Measurements from ENCODE around the gene BLVRB. TPM values are rescaled to one million over a fixed set of nuclear protein-coding genes. Genes with fewer than 3 reads are reported as not detected.

Gene BLVRB
- total and polyA plus RNA-seq, 2 of the 8 experiments (the other 6 are each of a cell fraction or from before 2014, with no cell fraction given), result 28.7 to 182 TPM

DNA sequence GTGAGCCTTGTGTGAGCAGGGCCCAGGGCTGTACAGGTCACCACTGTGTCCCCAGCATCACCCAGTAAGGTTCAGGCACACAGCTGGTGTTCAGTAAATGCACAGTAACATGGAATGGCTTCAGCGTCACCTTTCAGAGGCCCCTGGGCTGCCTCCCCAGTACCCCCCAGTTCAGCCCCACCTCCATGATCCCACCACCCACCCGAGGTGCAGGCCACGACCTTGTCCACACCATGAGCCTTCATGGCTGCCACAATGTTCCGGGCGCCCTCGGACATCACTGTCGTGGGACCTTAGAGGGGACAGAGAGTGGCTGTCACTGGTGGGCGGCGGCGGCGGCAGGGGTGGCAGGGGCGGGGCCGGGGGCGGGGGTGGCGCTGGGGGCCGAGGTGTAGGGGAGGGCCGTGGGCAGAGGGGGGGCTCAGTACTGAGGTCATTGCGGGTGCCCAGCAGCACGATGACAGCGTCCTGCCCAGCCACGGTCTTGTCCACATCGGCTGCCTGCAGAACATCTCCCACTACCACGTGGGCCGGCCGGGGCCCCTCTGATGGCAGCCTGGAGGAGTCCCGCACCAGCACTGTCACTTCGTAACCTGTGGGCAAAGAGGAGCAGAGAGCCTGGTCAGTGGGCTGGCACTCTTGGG is 7.5 kb downstream of the BLVRB start:
- Histone ChIP-seq H3K9ac (replicated peaks in 1 of 4; ENCODE audit: extremely low read depth in 1 of 4, low read depth in 3 of 4, low read length in 3 of 4) (no peak overlapping the region), H4K20me1 (replicated peaks in 1 of 2; ENCODE audit: control insufficient read depth in 1 of 2, insufficient read depth in 2 of 2, low read length in 2 of 2) (peaks cover 0 to 1% of the 10 kb centered on the region in 2 experiments), H4K5ac (ENCODE audit: insufficient read length, low read depth, low read length) (no peak overlapping the region), H3K4me3 (ENCODE audit: extremely low read depth in 1 of 4, insufficient read depth in 2 of 4, low read depth in 3 of 4, low read length in 4 of 4) (no peak overlapping the region), H3K4me1 (replicated peaks in 1 of 4; ENCODE audit: control insufficient read depth in 3 of 4, insufficient read depth in 4 of 4, low read length in 3 of 4) (no peaks in the 10 kb centered on the region), H3K18ac (ENCODE audit: extremely low read depth, low read length) (no peak overlapping the region), H4K8ac (ENCODE audit: extremely low read depth, insufficient read depth, low read length) (no peak overlapping the region), H3K79me2 (ENCODE audit: control insufficient read depth in 1 of 2, insufficient read depth in 2 of 2, low read length in 2 of 2) (no peaks in the 10 kb centered on the region), H3K23me2 (ENCODE audit: low read depth, low read length) (no peaks in the 10 kb centered on the region), H4K91ac (replicated peaks; ENCODE audit: insufficient read length, low read length) (no peak overlapping the region), H2AFZ (ENCODE audit: low read length) (no peak overlapping the region), H3K14ac (ENCODE audit: insufficient read length) (no peak overlapping the region), H3K23ac (ENCODE audit: insufficient read length) (no peak overlapping the region), H2BK15ac (ENCODE audit: low read length) (no peak overlapping the region), H3K27me3 (replicated peaks in 1 of 4; ENCODE audit: control insufficient read depth in 3 of 4, extremely low read depth in 1 of 4, insufficient read depth in 3 of 4, low read length in 3 of 4) (no peaks in the 10 kb centered on the region; a peak in 1 of 7 replicates), H3K27ac (ENCODE audit: low read depth, low read length) (no peak overlapping the region), H3K36me3 (ENCODE audit: control insufficient read depth in 2 of 4, insufficient read depth in 4 of 4, low read length in 3 of 4) (no peaks in the 10 kb centered on the region), H2BK120ac (replicated peaks; ENCODE audit: low read depth, low read length) (no peak overlapping the region), H2AK5ac (ENCODE audit: low read depth, low read length) (no peak overlapping the region), H2BK5ac (ENCODE audit: low read depth, low read length) (no peak overlapping the region), H3K56ac (replicated peaks; ENCODE audit: insufficient read length, low read depth, low read length) (no peak overlapping the region), H3K79me1 (ENCODE audit: low read depth, low read length) (no peaks in the 10 kb centered on the region), H2BK12ac (ENCODE audit: low read depth, low read length) (no peak overlapping the region), H3K4ac (replicated peaks; ENCODE audit: insufficient read length, low read depth, low read length) (no peak overlapping the region), H3K9me3 (ENCODE audit: insufficient read depth in 2 of 2, low read depth in 1 of 2, low read length in 1 of 2) (no peaks in the 10 kb centered on the region), H3K4me2 (ENCODE audit: insufficient read depth in 1 of 2, low read depth in 2 of 2, low read length in 2 of 2) (no peak overlapping the region), H2BK20ac (ENCODE audit: low read length) (no peak overlapping the region)
- POLR2A ChIA-PET (ENCODE audit: partially characterized antibody), result interaction anchor here (0.6 to 3.9 kb wide), 2 partner anchors 15 to 282 kb away, joined by 3 to 15 read pairs; partner anchors contain the start of gene SERTAD3
- no peak for FAIRE-seq
- CTCF ChIA-PET (ENCODE audit: partially characterized antibody), result interaction anchor here (0.8 kb wide), 1 partner anchor 47 kb away, joined by 3 read pairs; no protein-coding TSS in a partner anchor
- no peak for DNase-seq (ENCODE audit: low read depth in 1 of 2, low spot score in 2 of 2)
- 91% methylated on average over 12 of the region's 27 CpGs; no CpG with 5 or more reads in 1 of the 2 experiments for WGBS, 2 experiments (ENCODE audit: extremely low coverage in 1 of 2, insufficient coverage in 1 of 2, insufficient read length in 1 of 2, insufficient replicate concordance in 2 of 2, low coverage in 1 of 2, low lambda C conversion rate in 2 of 2, missing lambda C conversion rate in 1 of 2)
- no peak for TF ChIP-seq TBP (IDR thresholded peaks at IDR 0.05; ENCODE audit: low read depth, low read length)
- no peak for TF ChIP-seq MAFK (IDR thresholded peaks at IDR 0.05; ENCODE audit: low read depth, low read length)
- TF ChIP-seq SP4 (IDR thresholded peaks at IDR 0.05; ENCODE audit: low read length), result no peak
- TF ChIP-seq KDM5A (IDR thresholded peaks at IDR 0.05; ENCODE audit: low read length), result no peak
- TF ChIP-seq GABPA (IDR thresholded peaks at IDR 0.05; ENCODE audit: borderline replicate concordance, insufficient read depth, low read length), result no peak
- no peak for TF ChIP-seq HDAC6 (IDR thresholded peaks at IDR 0.05; ENCODE audit: low read depth, low read length)
- no peak for TF ChIP-seq KDM4A (IDR thresholded peaks at IDR 0.05; ENCODE audit: low read depth, low read length, severe bottlenecking)
- no peak for TF ChIP-seq POLR2AphosphoS5 (IDR thresholded peaks at IDR 0.05; ENCODE audit: low read depth, low read length)
- no peak for TF ChIP-seq CTBP2 (IDR thresholded peaks at IDR 0.05; ENCODE audit: borderline replicate concordance, insufficient read depth, insufficient read length, low read length)
- TF ChIP-seq JUND (IDR thresholded peaks at IDR 0.05; ENCODE audit: low read length), result no peak
- TF ChIP-seq, protein P1, sequence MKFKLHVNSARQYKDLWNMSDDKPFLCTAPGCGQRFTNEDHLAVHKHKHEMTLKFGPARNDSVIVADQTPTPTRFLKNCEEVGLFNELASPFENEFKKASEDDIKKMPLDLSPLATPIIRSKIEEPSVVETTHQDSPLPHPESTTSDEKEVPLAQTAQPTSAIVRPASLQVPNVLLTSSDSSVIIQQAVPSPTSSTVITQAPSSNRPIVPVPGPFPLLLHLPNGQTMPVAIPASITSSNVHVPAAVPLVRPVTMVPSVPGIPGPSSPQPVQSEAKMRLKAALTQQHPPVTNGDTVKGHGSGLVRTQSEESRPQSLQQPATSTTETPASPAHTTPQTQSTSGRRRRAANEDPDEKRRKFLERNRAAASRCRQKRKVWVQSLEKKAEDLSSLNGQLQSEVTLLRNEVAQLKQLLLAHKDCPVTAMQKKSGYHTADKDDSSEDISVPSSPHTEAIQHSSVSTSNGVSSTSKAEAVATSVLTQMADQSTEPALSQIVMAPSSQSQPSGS (IDR thresholded peaks at IDR 0.05; ENCODE audit: low read length), result no peak
- TF ChIP-seq PHF8 (conservative IDR thresholded peaks at IDR 0.05; ENCODE audit: low read depth, low read length), result no peak

All from H1 (cell line).